ENCODE measurements around the gene PNRC2.
"Not testable (repeated sequence)": the region's sequence is repeated elsewhere in the genome, so short reads cannot be mapped to it uniquely, and the experiment has no call there.

PNRC2 gene

DNA sequence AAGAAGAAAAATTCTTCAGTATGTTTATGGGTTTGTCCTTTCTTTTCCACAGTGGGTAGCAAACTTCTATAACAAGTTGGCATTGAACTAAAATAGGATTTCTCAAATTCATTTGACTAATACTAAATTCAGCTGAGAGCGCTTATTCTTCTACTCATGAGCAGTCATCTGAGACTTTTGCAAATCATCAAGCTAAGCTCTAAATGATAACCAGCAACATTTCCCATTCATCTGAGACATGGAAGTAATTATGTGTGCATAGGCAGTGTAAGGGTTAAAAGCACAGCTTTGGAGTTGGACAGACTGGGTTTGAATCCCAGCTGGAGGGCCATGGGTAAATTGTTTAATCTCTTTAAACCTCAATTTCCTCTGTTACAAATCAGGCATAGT is 28.1 kb upstream of the PNRC2 start:
- H3K4me1 ChIP-seq: no peaks in the 10 kb centered on the region
- H3K4me3 ChIP-seq (ENCODE audit: low read depth, low read length): no peak overlapping the region
- TF ChIP-seq, protein P1, sequence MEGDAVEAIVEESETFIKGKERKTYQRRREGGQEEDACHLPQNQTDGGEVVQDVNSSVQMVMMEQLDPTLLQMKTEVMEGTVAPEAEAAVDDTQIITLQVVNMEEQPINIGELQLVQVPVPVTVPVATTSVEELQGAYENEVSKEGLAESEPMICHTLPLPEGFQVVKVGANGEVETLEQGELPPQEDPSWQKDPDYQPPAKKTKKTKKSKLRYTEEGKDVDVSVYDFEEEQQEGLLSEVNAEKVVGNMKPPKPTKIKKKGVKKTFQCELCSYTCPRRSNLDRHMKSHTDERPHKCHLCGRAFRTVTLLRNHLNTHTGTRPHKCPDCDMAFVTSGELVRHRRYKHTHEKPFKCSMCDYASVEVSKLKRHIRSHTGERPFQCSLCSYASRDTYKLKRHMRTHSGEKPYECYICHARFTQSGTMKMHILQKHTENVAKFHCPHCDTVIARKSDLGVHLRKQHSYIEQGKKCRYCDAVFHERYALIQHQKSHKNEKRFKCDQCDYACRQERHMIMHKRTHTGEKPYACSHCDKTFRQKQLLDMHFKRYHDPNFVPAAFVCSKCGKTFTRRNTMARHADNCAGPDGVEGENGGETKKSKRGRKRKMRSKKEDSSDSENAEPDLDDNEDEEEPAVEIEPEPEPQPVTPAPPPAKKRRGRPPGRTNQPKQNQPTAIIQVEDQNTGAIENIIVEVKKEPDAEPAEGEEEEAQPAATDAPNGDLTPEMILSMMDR (IDR thresholded peaks at IDR 0.05; ENCODE audit: low read depth, low read length): no peak

DNA sequence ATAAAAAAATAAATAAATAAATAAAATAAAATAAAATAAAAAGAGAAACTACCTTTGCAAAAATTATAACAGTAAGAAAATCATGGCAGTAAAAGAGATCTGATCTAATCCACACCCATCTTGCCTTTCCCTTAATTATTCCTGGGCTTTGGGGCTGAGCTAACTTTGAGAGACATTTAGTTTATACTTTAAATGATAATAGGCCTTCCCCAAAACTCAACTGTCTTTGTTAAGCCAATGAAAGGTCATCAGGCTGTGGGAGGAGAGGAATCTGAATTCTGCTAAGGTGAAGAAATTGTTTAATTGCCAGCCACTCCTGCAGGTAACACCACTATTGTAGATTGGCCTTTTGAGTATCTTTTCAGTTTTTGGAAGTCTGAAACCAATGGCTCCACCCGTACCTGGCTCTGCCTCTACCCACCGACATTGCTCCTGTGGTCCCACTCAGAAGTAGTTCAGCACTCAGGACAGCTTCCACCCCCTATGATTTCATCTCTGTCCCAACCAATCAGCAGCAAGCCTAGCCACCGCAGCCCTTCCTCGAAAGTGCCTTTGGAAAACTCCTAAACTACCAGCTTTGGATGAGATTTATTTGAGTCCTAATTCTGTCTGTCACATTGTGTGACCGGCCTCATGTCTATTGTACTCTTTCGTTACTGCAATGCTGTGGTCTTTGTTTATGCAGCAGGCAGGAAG is 23.0 kb upstream of the PNRC2 start:
- Histone ChIP-seq H3K27me3 (no peaks in the 10 kb centered on the region), H3K4me1 (no peaks in the 10 kb centered on the region), H3K4me3 (ENCODE audit: low read depth, low read length) (no peak overlapping the region), H3K9me3 (no peaks in the 10 kb centered on the region), H3K36me3 (no peaks in the 10 kb centered on the region)
- TF ChIP-seq, protein P1 (IDR thresholded peaks at IDR 0.05; ENCODE audit: low read depth, low read length): no peak
- DNase-seq: no peak

More for the DNA sequence above, 28.1 kb upstream of the PNRC2 start:
- Histone ChIP-seq H3K9me3 (no peaks in the 10 kb centered on the region), H3K27me3 (no peaks in the 10 kb centered on the region), H3K36me3 (no peaks in the 10 kb centered on the region)
- no peak for DNase-seq

DNA sequence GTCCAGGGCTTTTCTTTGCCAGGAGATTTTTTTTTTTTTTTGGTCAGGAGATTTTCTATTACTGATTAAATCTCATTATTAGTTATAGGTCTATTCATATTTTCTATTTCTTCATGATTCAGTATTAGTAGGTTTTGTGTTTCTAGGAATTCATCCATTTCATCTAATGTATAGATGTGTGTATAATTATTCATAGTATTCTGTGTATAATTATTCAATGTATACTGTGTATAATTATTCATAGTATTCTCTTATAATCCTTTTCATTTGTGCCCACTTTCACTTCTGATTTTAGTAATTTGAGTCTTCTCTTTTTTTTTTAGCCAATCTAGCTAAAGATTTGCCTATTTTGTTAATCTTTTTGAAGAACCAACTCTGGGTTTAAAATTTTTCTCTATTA is 12.3 kb upstream of the PNRC2 start:
- Histone ChIP-seq H3K9me3 (no peaks in the 10 kb centered on the region), H3K27me3 (no peaks in the 10 kb centered on the region), H3K4me1 (no peaks in the 10 kb centered on the region), H3K4me3 (ENCODE audit: low read depth, low read length) (no peak overlapping the region), H3K36me3 (no peaks in the 10 kb centered on the region)
- no peak for DNase-seq
- TF ChIP-seq, protein P1 (IDR thresholded peaks at IDR 0.05; ENCODE audit: low read depth, low read length): no peak

DNA sequence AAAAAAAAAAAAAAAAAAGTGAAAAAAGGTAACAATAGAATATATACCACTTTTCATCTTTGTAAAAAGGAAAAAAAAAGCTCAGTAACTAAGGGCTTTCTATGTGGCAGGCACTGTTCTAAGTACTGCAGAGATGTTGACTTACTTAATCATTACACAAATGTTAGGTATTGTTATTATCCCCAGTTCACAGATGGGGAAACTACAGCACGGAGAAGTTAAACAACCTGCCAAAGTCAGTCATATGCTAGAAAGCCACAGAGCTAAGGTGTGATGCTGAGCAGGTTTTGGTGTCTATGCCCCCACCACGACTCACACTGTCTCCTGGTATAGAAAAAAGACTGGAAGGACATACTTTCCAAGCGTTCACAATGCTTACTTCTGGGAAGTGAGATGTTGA is 6.6 kb upstream of the PNRC2 start:
- Histone ChIP-seq H3K4me3 (ENCODE audit: low read depth, low read length) (no peak overlapping the region), H3K27me3 (no peaks in the 10 kb centered on the region), H3K9me3 (no peaks in the 10 kb centered on the region), H3K36me3 (no peaks in the 10 kb centered on the region), H3K4me1 (no peaks in the 10 kb centered on the region)
- no peak for DNase-seq
- TF ChIP-seq, protein P1 (IDR thresholded peaks at IDR 0.05; ENCODE audit: low read depth, low read length): no peak

- peak; percentile 54 for DNase-seq
- H3K4me3 ChIP-seq (ENCODE audit: low read depth, low read length): no peak overlapping the region
Observed at GRCh38 chr1:23957096-23957495, 2.5 kb upstream of the PNRC2 start.

DNA sequence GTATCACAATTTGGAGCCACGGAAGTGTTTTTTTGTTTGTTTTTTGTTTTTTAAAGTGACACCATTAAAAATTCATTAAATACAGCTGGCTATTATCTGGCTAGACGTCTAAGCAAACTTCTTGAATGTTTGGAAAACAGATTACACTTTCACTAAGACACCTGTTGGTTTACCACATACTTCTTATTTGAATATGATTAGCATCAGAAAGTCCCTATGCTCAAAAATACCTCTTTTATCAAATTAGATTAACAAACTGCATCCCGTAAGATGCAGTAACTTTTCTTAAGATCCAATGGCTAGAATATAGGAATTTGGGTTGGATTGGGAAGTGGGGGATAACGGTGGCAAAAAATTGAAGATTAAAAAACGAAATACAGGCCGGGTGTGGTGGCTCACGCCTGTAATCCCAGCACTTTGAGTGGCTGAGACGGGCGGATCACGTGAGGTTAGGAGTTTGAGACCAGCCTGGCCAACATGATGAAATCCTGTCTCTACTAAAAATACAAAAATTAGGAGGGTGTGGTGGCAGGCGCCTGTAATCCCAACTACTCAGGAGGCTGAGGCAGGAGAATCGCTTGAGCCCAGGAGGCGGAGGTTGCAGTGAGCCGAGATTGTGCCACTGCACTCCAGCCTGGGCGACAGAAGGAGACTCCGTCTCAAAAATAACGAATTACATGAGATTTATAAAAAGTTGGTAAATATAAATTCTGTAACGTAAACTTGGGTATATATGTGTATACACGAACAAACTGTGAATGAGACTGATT is 1.4 kb upstream of the PNRC2 start:
- H3K27me3 ChIP-seq, H3K4me1 ChIP-seq, H3K9me3 ChIP-seq, DNase-seq, H3K36me3 ChIP-seq: not testable (repeated sequence)
- peak overlapping the region; percentile 95 for H3K4me3 ChIP-seq (ENCODE audit: low read depth, low read length)

More at GRCh38 chr1:23957096-23957495, 2.5 kb upstream of the PNRC2 start:
- Histone ChIP-seq H3K36me3 (peaks cover 9% of the 10 kb centered on the region), H3K27me3 (no peaks in the 10 kb centered on the region), H3K4me1 (no peaks in the 10 kb centered on the region), H3K9me3 (no peaks in the 10 kb centered on the region)
- TF ChIP-seq, protein P1 (IDR thresholded peaks at IDR 0.05; ENCODE audit: low read depth, low read length): no peak
